ENCODE results near the gene LTC4S.
A peak's percentile ranks its signal among the peaks of the same experiment; 100 is the strongest.

Gene LTC4S

DNA sequence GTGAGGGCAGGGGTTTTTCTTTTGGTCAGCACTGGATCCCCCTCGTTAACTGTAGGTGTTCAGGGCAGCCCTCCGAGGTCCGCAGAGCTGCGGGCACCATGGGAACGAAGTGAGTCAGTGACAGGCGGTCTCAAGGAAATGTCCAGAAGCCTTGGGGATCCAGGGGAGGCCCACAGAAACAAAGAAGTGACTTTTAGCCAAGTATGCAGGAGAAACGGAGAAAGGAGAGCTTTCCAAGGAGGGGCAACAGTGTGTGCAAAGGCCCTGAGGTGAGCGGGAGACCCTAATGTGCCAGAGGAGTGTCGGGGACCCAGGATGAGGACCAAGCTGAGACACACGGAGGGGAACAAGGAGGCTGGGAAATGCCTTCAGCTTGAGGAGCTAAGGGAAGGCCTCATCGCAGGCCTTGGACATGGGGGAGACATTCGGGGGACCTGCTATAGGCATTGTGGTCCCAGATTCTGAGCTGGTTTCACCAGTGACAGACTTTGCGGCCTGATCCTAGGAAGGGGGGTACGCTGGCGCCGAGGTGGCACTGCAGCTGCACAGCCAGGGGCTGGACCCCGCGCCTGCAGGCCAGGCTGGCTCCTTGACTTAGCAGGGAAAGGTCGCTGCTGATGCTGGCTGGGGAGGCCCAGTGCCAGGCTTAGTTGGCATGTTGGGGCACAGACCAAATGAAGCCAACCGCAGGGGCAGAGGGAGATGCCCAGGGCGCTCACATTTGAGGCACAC, 3.3 kb downstream of the LTC4S start:
- Histone ChIP-seq H3K36me3 (ENCODE audit: insufficient read depth, low read length) (peaks cover 5% of the 10 kb centered on the region), H3K9ac (ENCODE audit: low read length) (peak overlapping the region; percentile 64; the same call in 1 of the 2 replicates), H3K27ac (ENCODE audit: low read depth, low read length, poor library complexity, severe bottlenecking) (no peak overlapping the region)

DNA sequence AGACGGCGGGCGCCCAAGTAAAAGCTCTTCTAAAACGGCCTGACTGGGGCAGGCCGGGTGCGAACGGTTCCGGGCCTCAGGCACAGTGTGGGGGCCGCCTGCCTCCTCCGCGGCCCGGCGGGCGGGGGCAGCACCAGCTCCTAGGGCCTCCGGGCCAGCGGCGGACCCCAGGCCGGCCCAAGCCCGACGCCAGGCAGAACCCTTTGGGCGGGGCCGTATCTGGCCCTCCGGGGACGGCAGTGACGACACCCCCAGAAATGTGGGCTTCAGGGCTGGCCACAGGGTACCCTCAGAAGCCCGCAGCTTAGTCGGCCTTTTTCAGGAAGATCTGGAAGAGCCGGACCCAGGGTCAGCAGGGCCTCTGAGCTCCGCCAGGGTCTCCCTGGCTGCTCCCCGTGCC, 4.0 kb downstream of the LTC4S start:
- Histone ChIP-seq H3F3A (ENCODE audit: insufficient read depth, low read length) (no peaks in the 10 kb centered on the region), H3K36me3 (ENCODE audit: insufficient read depth, low read length) (peaks cover 5% of the 10 kb centered on the region), H3K9me2 (ENCODE audit: low read depth, low read length) (no peaks in the 10 kb centered on the region), H3K9me3 (ENCODE audit: low read length) (no peaks in the 10 kb centered on the region), H3K27me3 (ENCODE audit: insufficient read depth, low read length) (no peaks in the 10 kb centered on the region), H3K4me1 (ENCODE audit: insufficient read depth, low read length, severe bottlenecking) (peaks cover 21% of the 10 kb centered on the region), H3K79me2 (ENCODE audit: insufficient read depth, low read length) (no peaks in the 10 kb centered on the region), H3K4me3 (ENCODE audit: low read depth, low read length, poor library complexity, severe bottlenecking) (no peak overlapping the region), H2AFZ (ENCODE audit: low read length) (no peak overlapping the region), H3K9ac (ENCODE audit: low read length) (no peak overlapping the region), H3K4me2 (ENCODE audit: low read length) (no peak overlapping the region), H4K20me1 (ENCODE audit: insufficient read depth, low read length) (no peaks in the 10 kb centered on the region), H3K27ac (ENCODE audit: low read depth, low read length, poor library complexity, severe bottlenecking) (no peak overlapping the region)
- TF ChIP-seq, protein P1, sequence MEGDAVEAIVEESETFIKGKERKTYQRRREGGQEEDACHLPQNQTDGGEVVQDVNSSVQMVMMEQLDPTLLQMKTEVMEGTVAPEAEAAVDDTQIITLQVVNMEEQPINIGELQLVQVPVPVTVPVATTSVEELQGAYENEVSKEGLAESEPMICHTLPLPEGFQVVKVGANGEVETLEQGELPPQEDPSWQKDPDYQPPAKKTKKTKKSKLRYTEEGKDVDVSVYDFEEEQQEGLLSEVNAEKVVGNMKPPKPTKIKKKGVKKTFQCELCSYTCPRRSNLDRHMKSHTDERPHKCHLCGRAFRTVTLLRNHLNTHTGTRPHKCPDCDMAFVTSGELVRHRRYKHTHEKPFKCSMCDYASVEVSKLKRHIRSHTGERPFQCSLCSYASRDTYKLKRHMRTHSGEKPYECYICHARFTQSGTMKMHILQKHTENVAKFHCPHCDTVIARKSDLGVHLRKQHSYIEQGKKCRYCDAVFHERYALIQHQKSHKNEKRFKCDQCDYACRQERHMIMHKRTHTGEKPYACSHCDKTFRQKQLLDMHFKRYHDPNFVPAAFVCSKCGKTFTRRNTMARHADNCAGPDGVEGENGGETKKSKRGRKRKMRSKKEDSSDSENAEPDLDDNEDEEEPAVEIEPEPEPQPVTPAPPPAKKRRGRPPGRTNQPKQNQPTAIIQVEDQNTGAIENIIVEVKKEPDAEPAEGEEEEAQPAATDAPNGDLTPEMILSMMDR (IDR thresholded peaks at IDR 0.05; ENCODE audit: low read length) = no peak
- TF ChIP-seq EZH2 (IDR thresholded peaks at IDR 0.05; ENCODE audit: borderline replicate concordance, low read length) = no peak

More for the DNA sequence above, 3.3 kb downstream of the LTC4S start:
- H3K4me3 ChIP-seq (ENCODE audit: low read depth, low read length, poor library complexity, severe bottlenecking) = peak overlapping the region; percentile 62
- no peaks in the 10 kb centered on the region for H3F3A ChIP-seq (ENCODE audit: insufficient read depth, low read length)
- H2AFZ ChIP-seq (ENCODE audit: low read length) = no peak overlapping the region
- peak overlapping the region; percentile 72 for H3K4me2 ChIP-seq (ENCODE audit: low read length)
- H3K79me2 ChIP-seq (ENCODE audit: insufficient read depth, low read length) = no peaks in the 10 kb centered on the region
- no peaks in the 10 kb centered on the region for H4K20me1 ChIP-seq (ENCODE audit: insufficient read depth, low read length)
- H3K4me1 ChIP-seq (ENCODE audit: insufficient read depth, low read length, severe bottlenecking) = peaks cover 21% of the 10 kb centered on the region
- TF ChIP-seq, protein P1 (IDR thresholded peaks at IDR 0.05; ENCODE audit: low read length) = no peak
- no peak for TF ChIP-seq EZH2 (IDR thresholded peaks at IDR 0.05; ENCODE audit: borderline replicate concordance, low read length)
- no peaks in the 10 kb centered on the region for H3K9me3 ChIP-seq (ENCODE audit: low read length)
- H3K27me3 ChIP-seq (ENCODE audit: insufficient read depth, low read length) = no peaks in the 10 kb centered on the region
- no peaks in the 10 kb centered on the region for H3K9me2 ChIP-seq (ENCODE audit: low read depth, low read length)

DNA sequence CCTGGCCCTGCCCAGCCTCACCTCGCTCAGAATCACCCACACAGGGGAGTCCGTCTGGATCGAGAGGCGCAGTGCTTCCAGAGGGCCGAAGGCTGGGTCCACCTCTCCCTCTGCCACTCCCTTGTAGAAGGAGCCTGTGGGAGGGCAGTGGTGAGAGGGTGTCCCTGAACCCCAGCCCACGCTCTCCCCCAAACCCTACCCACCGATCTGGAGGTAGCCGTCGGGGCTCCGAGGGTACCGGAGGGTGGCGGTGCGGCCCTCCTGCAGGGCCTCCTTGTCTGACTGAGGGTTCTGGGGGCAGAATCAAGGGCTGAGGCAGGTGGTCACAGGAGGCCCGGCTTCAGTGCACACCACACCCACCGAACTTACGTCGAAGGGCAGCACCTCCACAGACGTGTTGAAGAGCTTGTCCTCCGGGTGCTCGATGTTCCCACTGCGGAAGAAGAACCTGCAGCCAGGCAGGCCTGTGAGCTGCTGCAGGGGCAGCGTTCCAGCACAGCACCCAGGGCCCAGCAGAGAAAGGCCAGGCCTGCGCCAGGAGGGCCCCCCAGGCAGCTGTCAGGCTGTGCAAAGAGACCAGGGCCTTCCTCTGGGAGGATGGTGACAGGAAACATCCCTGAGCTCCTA, 4.5 kb downstream of the LTC4S start:
- Histone ChIP-seq H3K9ac (ENCODE audit: low read length) (no peak overlapping the region), H3K4me2 (ENCODE audit: low read length) (no peak overlapping the region), H3K27me3 (ENCODE audit: insufficient read depth, low read length) (no peaks in the 10 kb centered on the region), H3K9me2 (ENCODE audit: low read depth, low read length) (no peaks in the 10 kb centered on the region), H3K36me3 (ENCODE audit: insufficient read depth, low read length) (peaks cover 5% of the 10 kb centered on the region), H2AFZ (ENCODE audit: low read length) (no peak overlapping the region), H3K4me3 (ENCODE audit: low read depth, low read length, poor library complexity, severe bottlenecking) (no peak overlapping the region), H3K27ac (ENCODE audit: low read depth, low read length, poor library complexity, severe bottlenecking) (no peak overlapping the region), H4K20me1 (ENCODE audit: insufficient read depth, low read length) (no peaks in the 10 kb centered on the region), H3K79me2 (ENCODE audit: insufficient read depth, low read length) (no peaks in the 10 kb centered on the region), H3K4me1 (ENCODE audit: insufficient read depth, low read length, severe bottlenecking) (peaks cover 21% of the 10 kb centered on the region), H3K9me3 (ENCODE audit: low read length) (no peaks in the 10 kb centered on the region), H3F3A (ENCODE audit: insufficient read depth, low read length) (no peaks in the 10 kb centered on the region)
- no peak for TF ChIP-seq EZH2 (IDR thresholded peaks at IDR 0.05; ENCODE audit: borderline replicate concordance, low read length)
- TF ChIP-seq, protein P1 (IDR thresholded peaks at IDR 0.05; ENCODE audit: low read length) = no peak

All from OCI-LY1 (cell line).